B cell (primary cell): Measurements from ENCODE around the gene FAM25A. TPM values are rescaled to one million over a fixed set of nuclear protein-coding genes. Genes with fewer than 3 reads are reported as not detected.

ENCODE experiments used
- ATAC-seq: fragments of 200-7000 bp; cut with Tn5 transposase; one replicate; pipeline ENCODE4 v1.10.0; 2021; ENCODE audit warnings: low read depth, mild to moderate bottlenecking, moderate number of reproducible peaks, moderate library complexity
- CTCF ChIA-PET: fragments of 350-600 bp; sonication (Branson Sonifier 250); formaldehyde crosslinking; loops from one replicate; lab custom pipeline; 2021; ENCODE audit warnings: antibody characterized with exemption, inconsistent platforms; lab: Charles Lee
- POLR2A ChIA-PET: fragments of 350-600 bp; sonication (Branson Sonifier 250); formaldehyde crosslinking; loops from one replicate; lab custom pipeline; 2021; ENCODE audit warnings: antibody characterized with exemption; lab: Charles Lee
- DNase-seq: peaks from one replicate; pipeline ENCODE4 v3.0.0; 2013
- H2AFZ ChIP-seq: 2 replicates; pipeline ENCODE4 v1.6.1; 2012; ENCODE audit warnings: mild to moderate bottlenecking, low read depth, low read length; ENCODE audit not compliant: insufficient read depth, poor library complexity, severe bottlenecking
- H3K27ac ChIP-seq, 2 donors: 1 replicate in 1 of 2; 2 replicates in 1 of 2; pipeline ENCODE4 v1.5.1; 2012 to 2013; ENCODE audit warnings: low read length in 2 of 2, mild to moderate bottlenecking in 2 of 2, moderate library complexity in 1 of 2
- H3K27me3 ChIP-seq, 4 experiments: fragments of 200-600 bp in 1 of 4; sonication (generic) in 1 of 4; replicated peaks in 1 of 4; 1 replicate in 2 of 4; 2 replicates in 2 of 4; pipeline versions ENCODE4 v1.6.1 to v1.7.0; 2013 to 2016; ENCODE audit warnings: low read length in 3 of 4, mild to moderate bottlenecking in 2 of 4, mixed read lengths in 1 of 4, moderate library complexity in 1 of 4; ENCODE audit not compliant: insufficient read depth in 4 of 4, control insufficient read depth in 3 of 4; ENCODE audit errors: control extremely low read depth in 1 of 4
- H3K36me3 ChIP-seq, 2 experiments: replicated peaks in 1 of 2; 1 replicate in 1 of 2; 2 replicates in 1 of 2; pipeline versions ENCODE4 v1.6.1 to v1.7.1; 2013; ENCODE audit warnings: low read length in 1 of 2; ENCODE audit not compliant: insufficient read depth in 2 of 2, control insufficient read depth in 1 of 2; ENCODE audit errors: control extremely low read depth in 1 of 2, extremely low read depth in 1 of 2
- H3K4me1 ChIP-seq, 2 donors: fragments of 200-600 bp in 1 of 2; sonication (generic) in 1 of 2; 1 replicate in 1 of 2; 2 replicates in 1 of 2; pipeline versions ENCODE4 v1.5.1 to v1.6.1; 2013 to 2017; ENCODE audit warnings: low read length in 2 of 2; ENCODE audit not compliant: control insufficient read depth in 2 of 2, insufficient read depth in 2 of 2
- H3K4me2 ChIP-seq: replicated peaks from 2 replicates; pipeline ENCODE3; 2012; ENCODE audit warnings: mild to moderate bottlenecking, low read depth, low read length; ENCODE audit not compliant: poor library complexity, severe bottlenecking
- H3K4me3 ChIP-seq, 5 experiments: fragments of 200-600 bp in 1 of 5; sonication (generic) in 1 of 5; 1 replicate in 3 of 5; 2 replicates in 2 of 5; pipeline versions ENCODE4 v1.5.1 to v1.7.0; 2011 to 2016; ENCODE audit warnings: low read length in 4 of 5, mild to moderate bottlenecking in 4 of 5, low read depth in 2 of 5, control low read depth in 1 of 5, moderate library complexity in 1 of 5; ENCODE audit not compliant: insufficient read depth in 1 of 5; ENCODE audit errors: control extremely low read depth in 1 of 5, extremely low read depth in 1 of 5
- H3K79me2 ChIP-seq: fragments of 200-600 bp; sonication (generic); one replicate; pipeline ENCODE4 v1.6.0; 2016; ENCODE audit warnings: low read length; ENCODE audit not compliant: control insufficient read depth, insufficient read depth
- H3K9ac ChIP-seq: fragments of 200-600 bp; sonication (generic); 2 replicates; pipeline ENCODE4 v1.6.1; 2017; ENCODE audit warnings: mild to moderate bottlenecking, low read length, moderate library complexity
- H3K9me3 ChIP-seq, 3 donors: one replicate each; pipeline versions ENCODE4 v1.6.1 to v1.7.1; 2013; ENCODE audit warnings: low read length in 2 of 3; ENCODE audit not compliant: control insufficient read depth in 2 of 3, insufficient read depth in 1 of 3; ENCODE audit errors: control extremely low read depth in 1 of 3
- H4K20me1 ChIP-seq: 2 replicates; pipeline ENCODE4 v1.6.0; 2012; ENCODE audit warnings: mild to moderate bottlenecking, low read length; ENCODE audit not compliant: insufficient read depth, control insufficient read depth, poor library complexity, severe bottlenecking
- H3K27ac Mint-ChIP-seq: one replicate; pipeline ENCODE4 v1.8.0; 2021; ENCODE audit warnings: mixed read lengths
- H3K27me3 Mint-ChIP-seq: one replicate; pipeline ENCODE4 v1.8.0; 2021; ENCODE audit warnings: mixed read lengths
- H3K4me1 Mint-ChIP-seq: one replicate; pipeline ENCODE4 v1.8.0; 2021; ENCODE audit warnings: mixed read lengths
- H3K4me3 Mint-ChIP-seq: one replicate; pipeline ENCODE4 v1.8.0; 2021; ENCODE audit warnings: mixed read lengths
- H3K9me3 Mint-ChIP-seq: one replicate; pipeline ENCODE4 v1.8.0; 2022; ENCODE audit warnings: mixed read lengths; ENCODE audit not compliant: insufficient read depth
- EZH2 ChIP-seq: IDR thresholded peaks from 2 replicates; pipeline ENCODE4 v1.6.1; 2012; ENCODE audit warnings: borderline replicate concordance, low read depth, mild to moderate bottlenecking, moderate library complexity, low read length; ENCODE audit not compliant: insufficient read depth, poor library complexity, severe bottlenecking
- WGBS: methylation state at CpG from one replicate; pipeline ENCODE4 v1.1.5; 2013; ENCODE audit warnings: missing lambda C conversion rate; ENCODE audit not compliant: insufficient coverage; 5-methylcytosine and 5-hydroxymethylcytosine counted together
- intact Hi-C: fragments of 100-400 bp; cut with micrococcal nuclease; formaldehyde crosslinking; loops from one replicate; pipeline ENCODE4 v1.10.0; 2022
- polyA plus RNA-seq: library from polyadenylated mRNA; depleted of rRNA; stranded (reverse); fragments of >200 nt; gene quantifications from 2 replicates; pipeline ENCODE4 v1.2.3, GENCODE V29; 2012
- small RNA-seq: library from RNA; depleted of rRNA; stranded (forward); fragments of <200 nt; gene quantifications from one replicate; pipeline ENCODE3, GENCODE V24; 2012; ENCODE audit warnings: low replicate concordance, low read depth; ENCODE audit not compliant: insufficient read length
- total RNA-seq, 2 donors: library from RNA; stranded (reverse); fragments of 120-200 nt in 1 of 2; gene quantifications; 1 replicate in 1 of 2; 2 replicates in 1 of 2; pipeline versions ENCODE4 v1.2.3 to v1.2.4, GENCODE V29; 2013 to 2022
- TF ChIP-seq, protein P1 (sequence below): fragments of 200-600 bp; IDR thresholded peaks from one replicate; pipeline ENCODE4 v1.8.0; 2022; ENCODE audit warnings: antibody characterized with exemption, mild to moderate bottlenecking

FAM25A gene
- total and polyA plus RNA-seq, 2 donors (not counting 1 experiment from before 2014, with no cell fraction given): not detected

DNA sequence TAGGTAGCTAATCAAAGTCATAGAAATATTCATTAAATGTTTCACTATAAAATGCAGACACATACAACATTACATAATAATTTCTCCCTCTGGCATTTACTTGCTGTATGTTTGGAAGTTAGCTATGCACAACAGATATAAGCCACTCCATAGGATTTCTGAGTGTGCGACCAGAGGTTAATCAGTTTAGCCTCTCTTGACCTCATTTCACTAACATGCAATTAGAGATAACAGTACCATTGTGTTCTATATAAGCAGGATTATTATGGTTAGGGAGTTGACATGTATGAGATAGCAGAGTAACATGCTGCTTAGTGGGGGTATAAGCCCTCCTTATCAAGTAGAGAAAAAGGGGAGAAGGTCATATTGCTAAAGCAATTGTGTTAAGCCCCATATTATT is 48.2 kb downstream of the FAM25A start:
- H3K9ac ChIP-seq: no peak overlapping the region
- no peak for TF ChIP-seq EZH2
- TF ChIP-seq, protein P1, sequence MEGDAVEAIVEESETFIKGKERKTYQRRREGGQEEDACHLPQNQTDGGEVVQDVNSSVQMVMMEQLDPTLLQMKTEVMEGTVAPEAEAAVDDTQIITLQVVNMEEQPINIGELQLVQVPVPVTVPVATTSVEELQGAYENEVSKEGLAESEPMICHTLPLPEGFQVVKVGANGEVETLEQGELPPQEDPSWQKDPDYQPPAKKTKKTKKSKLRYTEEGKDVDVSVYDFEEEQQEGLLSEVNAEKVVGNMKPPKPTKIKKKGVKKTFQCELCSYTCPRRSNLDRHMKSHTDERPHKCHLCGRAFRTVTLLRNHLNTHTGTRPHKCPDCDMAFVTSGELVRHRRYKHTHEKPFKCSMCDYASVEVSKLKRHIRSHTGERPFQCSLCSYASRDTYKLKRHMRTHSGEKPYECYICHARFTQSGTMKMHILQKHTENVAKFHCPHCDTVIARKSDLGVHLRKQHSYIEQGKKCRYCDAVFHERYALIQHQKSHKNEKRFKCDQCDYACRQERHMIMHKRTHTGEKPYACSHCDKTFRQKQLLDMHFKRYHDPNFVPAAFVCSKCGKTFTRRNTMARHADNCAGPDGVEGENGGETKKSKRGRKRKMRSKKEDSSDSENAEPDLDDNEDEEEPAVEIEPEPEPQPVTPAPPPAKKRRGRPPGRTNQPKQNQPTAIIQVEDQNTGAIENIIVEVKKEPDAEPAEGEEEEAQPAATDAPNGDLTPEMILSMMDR: no peak
- no CpG with 5 or more reads among the region's 1 CpG for WGBS
- H3K36me3 ChIP-seq: peaks cover 21 to 74% of the 10 kb centered on the region in 2 experiments
- DNase-seq (no peak), ATAC-seq (no peak)
- no peaks in the 10 kb centered on the region for H3K4me1 Mint-ChIP-seq
- H3K9me3 Mint-ChIP-seq: no peaks in the 10 kb centered on the region
- no peaks in the 10 kb centered on the region for H3K79me2 ChIP-seq
- no peak overlapping the region for H3K4me2 ChIP-seq
- intact Hi-C loops: no loop called here
- no peak overlapping the region for H3K27ac Mint-ChIP-seq
- H3K27me3 Mint-ChIP-seq: no peaks in the 10 kb centered on the region
- no peak overlapping the region for H2AFZ ChIP-seq
- H3K9me3 ChIP-seq: no peaks in the 10 kb centered on the region
- no peaks in the 10 kb centered on the region for H4K20me1 ChIP-seq
- H3K4me3 ChIP-seq: no peak overlapping the region
- no peak overlapping the region for H3K27ac ChIP-seq
- CTCF ChIA-PET: no interaction called here
- POLR2A ChIA-PET: no interaction called here
- no peaks in the 10 kb centered on the region for H3K27me3 ChIP-seq
- no peaks in the 10 kb centered on the region for H3K4me1 ChIP-seq
- no peak overlapping the region for H3K4me3 Mint-ChIP-seq

DNA sequence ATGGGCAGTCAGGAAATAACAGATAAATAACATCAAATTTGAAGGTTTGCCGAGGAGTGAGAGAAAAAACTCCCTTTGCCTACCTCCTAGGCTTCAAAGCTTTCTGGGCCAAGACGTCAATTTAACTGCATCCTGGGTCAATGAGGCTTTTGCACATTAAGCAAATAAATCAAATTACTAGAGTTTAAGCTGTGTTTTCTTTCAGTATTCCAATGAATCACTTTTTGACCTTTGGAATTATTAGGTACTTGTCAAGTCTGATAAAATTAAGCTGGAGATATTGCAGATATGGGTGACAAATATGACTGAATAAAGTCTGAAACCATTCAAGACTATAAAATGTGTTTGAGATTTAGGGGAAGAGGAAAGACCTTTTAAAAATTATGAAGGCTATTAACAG is 52.4 kb downstream of the FAM25A start:
- ATAC-seq (no peak), DNase-seq (no peak)
- no peak for TF ChIP-seq EZH2
- TF ChIP-seq, protein P1: no peak
- Mint-ChIP-seq H3K9me3 (no peaks in the 10 kb centered on the region), H3K4me1 (no peaks in the 10 kb centered on the region), H3K4me3 (no peak overlapping the region), H3K27me3 (no peaks in the 10 kb centered on the region), H3K27ac (no peak overlapping the region)
- ChIA-PET CTCF (no interaction called here), POLR2A (no interaction called here)
- Histone ChIP-seq H3K9ac (no peak overlapping the region), H3K79me2 (no peaks in the 10 kb centered on the region), H3K4me2 (no peak overlapping the region), H4K20me1 (no peaks in the 10 kb centered on the region), H3K36me3 (peaks cover 7 to 45% of the 10 kb centered on the region in 2 experiments), H3K27ac (no peak overlapping the region), H3K27me3 (no peaks in the 10 kb centered on the region), H2AFZ (no peak overlapping the region), H3K4me3 (no peak overlapping the region), H3K9me3 (no peaks in the 10 kb centered on the region), H3K4me1 (no peaks in the 10 kb centered on the region)
- no CpG with 5 or more reads among the region's 2 CpGs for WGBS
- intact Hi-C loops: no loop called here

Small RNAs within 50 kb of the gene (small RNA-seq; reads per million reads assigned to genes)
- gene AL136982.5 (not detected), gene BMS1P3 (not detected), gene FAM25A (not detected), gene RNU6-529P (not detected)

Other genes with a start within 250 kb of the FAM25A start
- gene MMRN2, start 62.7 kb upstream of the FAM25A start, total RNA-seq: 1.1 TPM in 1 of 2 replicates, not detected in the other
- 1.0 and 2.1 TPM in 2 replicates for gene MMRN2, start 62.7 kb upstream of the FAM25A start, polyA plus RNA-seq
- gene SNCG, start 61.7 kb upstream of the FAM25A start, total RNA-seq: not detected in 2 replicates
- not detected in 2 replicates for gene SNCG, start 61.7 kb upstream of the FAM25A start, polyA plus RNA-seq
- gene ADIRF, start 51.8 kb upstream of the FAM25A start, total RNA-seq: not detected in 2 replicates
- gene ADIRF, start 51.8 kb upstream of the FAM25A start, polyA plus RNA-seq: not detected in 2 replicates
- gene GLUD1, start 74.5 kb downstream of the FAM25A start, total RNA-seq: 71.5 and 81.0 TPM in 2 replicates
- 29.6 and 38.4 TPM in 2 replicates for gene GLUD1, start 74.5 kb downstream of the FAM25A start, polyA plus RNA-seq
- 22.0 and 22.3 TPM in 2 replicates for gene SHLD2, start 74.9 kb downstream of the FAM25A start, total RNA-seq
- 9.0 and 14.3 TPM in 2 replicates for gene SHLD2, start 74.9 kb downstream of the FAM25A start, polyA plus RNA-seq
- 0.63 and 0.96 TPM in 2 replicates for gene NUTM2A, start 205.2 kb downstream of the FAM25A start, total RNA-seq
- 0.88 and 1.0 TPM in 2 replicates for gene NUTM2A, start 205.2 kb downstream of the FAM25A start, polyA plus RNA-seq